IPS-20b (cell line): ENCODE results near the gene DISC1.
"Not testable (repeated sequence)": the region's sequence is repeated elsewhere in the genome, so short reads cannot be mapped to it uniquely, and the experiment has no call there.

Source experiments
- H3K27ac ChIP-seq: one replicate; pipeline ENCODE4 v1.5.1; 2013; ENCODE audit warnings: low read length
- H3K27me3 ChIP-seq: 2 replicates; pipeline ENCODE4 v1.6.1; 2013; ENCODE audit warnings: mild to moderate bottlenecking, low read length, inconsistent platforms; ENCODE audit not compliant: insufficient read depth
- H3K36me3 ChIP-seq: 2 replicates; pipeline ENCODE4 v1.6.1; 2013; ENCODE audit warnings: low read depth, mild to moderate bottlenecking, inconsistent platforms, low read length, moderate library complexity; ENCODE audit not compliant: insufficient read depth
- H3K4me1 ChIP-seq: 2 replicates; pipeline ENCODE4 v1.6.1; 2013; ENCODE audit warnings: mild to moderate bottlenecking, control low read depth, inconsistent platforms, low read length, moderate library complexity; ENCODE audit not compliant: insufficient read depth
- H3K4me3 ChIP-seq: 2 replicates; pipeline ENCODE4 v1.5.1; 2013; ENCODE audit warnings: mild to moderate bottlenecking, low read length, inconsistent platforms
- H3K9ac ChIP-seq: 2 replicates; pipeline ENCODE4 v1.6.1; 2013; ENCODE audit warnings: low read depth, mild to moderate bottlenecking, inconsistent platforms, low read length, moderate library complexity
- H3K9me3 ChIP-seq: 2 replicates; pipeline ENCODE4 v1.6.1; 2013; ENCODE audit warnings: mild to moderate bottlenecking, low read depth, low read length, inconsistent platforms; ENCODE audit not compliant: insufficient read depth

DISC1 gene

GRCh38 chr1:231954751-231955150, 328.2 kb downstream of the DISC1 start:
- no peaks in the 10 kb centered on the region for H3K27me3 ChIP-seq
- H3K4me1 ChIP-seq: peaks cover 8% of the 10 kb centered on the region; the same call in 1 of the 2 replicates
- no peak overlapping the region for H3K27ac ChIP-seq
- H3K4me3 ChIP-seq: no peak overlapping the region
- H3K9me3 ChIP-seq: no peaks in the 10 kb centered on the region
- H3K36me3 ChIP-seq: no peaks in the 10 kb centered on the region
- H3K9ac ChIP-seq: no peak overlapping the region

DNA sequence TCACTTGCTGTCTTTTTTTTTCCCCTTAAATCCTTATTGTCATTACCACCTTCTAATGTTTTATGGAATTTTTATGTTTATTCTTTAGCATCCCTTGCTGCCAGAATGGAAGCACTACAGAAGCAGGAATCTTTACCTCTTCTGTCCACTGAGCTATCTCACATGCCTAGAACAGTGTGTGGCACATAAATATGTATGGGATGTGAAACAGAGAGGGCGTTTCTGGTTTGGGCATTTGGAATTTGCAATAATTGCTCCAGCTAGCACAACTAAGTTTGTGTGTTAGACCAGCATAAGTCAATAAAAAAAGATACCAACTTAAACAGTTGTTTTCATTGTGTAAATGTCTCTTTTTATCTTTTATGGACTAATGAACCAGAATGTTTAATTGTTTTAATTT, 330.8 kb downstream of the DISC1 start:
- no peak overlapping the region for H3K27ac ChIP-seq
- no peaks in the 10 kb centered on the region for H3K36me3 ChIP-seq
- no peak overlapping the region for H3K4me3 ChIP-seq
- no peaks in the 10 kb centered on the region for H3K27me3 ChIP-seq
- no peak overlapping the region for H3K9ac ChIP-seq
- H3K4me1 ChIP-seq: no peaks in the 10 kb centered on the region
- no peaks in the 10 kb centered on the region for H3K9me3 ChIP-seq

DNA sequence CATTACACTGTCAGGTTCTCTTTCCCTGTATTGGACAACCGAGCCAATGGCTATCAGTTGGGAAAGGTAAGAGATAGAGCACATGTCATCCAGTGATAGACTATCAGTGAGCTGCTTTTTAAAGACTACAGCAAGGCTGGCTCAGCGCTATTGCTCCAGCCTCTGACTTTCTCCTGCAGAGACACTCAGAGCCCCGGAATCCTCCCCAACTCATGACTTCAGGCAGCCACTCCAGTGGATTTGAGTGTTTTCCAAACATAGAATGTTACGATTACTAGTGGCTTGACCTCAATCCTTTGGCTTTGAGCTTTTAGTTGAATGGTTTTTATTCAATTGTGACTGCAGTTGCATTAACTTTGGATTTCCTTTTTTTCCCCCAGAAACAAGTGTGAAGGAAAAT, 331.9 kb downstream of the DISC1 start:
- no peak overlapping the region for H3K4me3 ChIP-seq
- H3K27ac ChIP-seq: no peak overlapping the region
- no peaks in the 10 kb centered on the region for H3K9me3 ChIP-seq
- H3K4me1 ChIP-seq: no peaks in the 10 kb centered on the region
- no peaks in the 10 kb centered on the region for H3K36me3 ChIP-seq
- H3K27me3 ChIP-seq: no peaks in the 10 kb centered on the region
- H3K9ac ChIP-seq: no peak overlapping the region

- Histone ChIP-seq H3K9ac (no peak overlapping the region), H3K9me3 (no peaks in the 10 kb centered on the region), H3K36me3 (no peaks in the 10 kb centered on the region), H3K27ac (no peak overlapping the region), H3K27me3 (no peaks in the 10 kb centered on the region), H3K4me1 (no peaks in the 10 kb centered on the region), H3K4me3 (no peak overlapping the region)
These were observed 332.8 kb downstream of the DISC1 start for GRCh38 chr1:231959225-231959884.

DNA sequence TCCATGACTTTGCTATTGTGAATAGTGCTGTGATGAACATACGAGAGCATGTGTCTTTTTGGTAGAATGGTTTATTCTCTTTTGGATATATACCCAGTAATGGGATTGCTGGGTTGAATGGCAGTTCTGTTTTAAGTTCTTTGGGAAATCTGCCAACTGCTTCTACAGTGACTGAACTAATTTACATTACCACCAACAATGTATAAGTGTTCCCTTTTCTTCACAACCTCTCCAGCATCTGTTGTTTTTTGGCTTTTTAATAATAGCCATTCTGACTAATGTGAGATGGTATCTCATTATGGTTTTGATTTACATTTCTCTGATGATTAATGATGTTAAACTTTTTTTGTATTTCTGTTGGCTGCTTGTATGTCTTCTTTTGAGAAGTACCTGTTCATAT, 335.2 kb downstream of the DISC1 start:
- H3K4me1 ChIP-seq, H3K27ac ChIP-seq, H3K36me3 ChIP-seq, H3K9ac ChIP-seq, H3K4me3 ChIP-seq, H3K9me3 ChIP-seq, H3K27me3 ChIP-seq: not testable (repeated sequence)

DNA sequence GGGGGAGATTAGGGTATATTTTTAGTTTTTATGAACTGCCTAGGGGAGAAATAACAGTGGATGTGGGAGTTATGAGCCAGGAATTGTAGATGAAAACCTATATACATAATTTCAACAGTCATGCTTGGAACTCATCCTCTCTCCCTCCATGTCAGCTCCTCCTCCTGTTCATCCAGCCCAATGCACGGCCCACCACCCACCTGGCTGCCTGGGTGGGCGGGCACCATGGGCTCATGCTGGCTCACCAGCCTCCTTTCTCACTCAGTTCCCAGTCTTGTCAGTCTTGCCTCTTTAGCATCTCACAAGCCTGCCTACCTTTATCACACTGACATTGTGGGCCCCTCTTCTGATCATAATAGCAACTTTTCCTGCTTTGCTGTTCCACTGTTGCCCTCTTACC, 336.0 kb downstream of the DISC1 start:
- Histone ChIP-seq H3K9ac (no peak overlapping the region), H3K9me3 (no peaks in the 10 kb centered on the region)

GRCh38 chr1:231964241-231964640, 337.7 kb downstream of the DISC1 start:
- Histone ChIP-seq H3K9ac (no peak overlapping the region), H3K9me3 (no peaks in the 10 kb centered on the region), H3K27ac (no peak overlapping the region), H3K27me3 (no peaks in the 10 kb centered on the region), H3K36me3 (no peaks in the 10 kb centered on the region), H3K4me1 (no peaks in the 10 kb centered on the region), H3K4me3 (no peak overlapping the region)

More for the DNA sequence above, 336.0 kb downstream of the DISC1 start:
- no peak overlapping the region for H3K4me3 ChIP-seq
- H3K27ac ChIP-seq: no peak overlapping the region
- H3K4me1 ChIP-seq: no peaks in the 10 kb centered on the region
- no peaks in the 10 kb centered on the region for H3K27me3 ChIP-seq
- no peaks in the 10 kb centered on the region for H3K36me3 ChIP-seq

DNA sequence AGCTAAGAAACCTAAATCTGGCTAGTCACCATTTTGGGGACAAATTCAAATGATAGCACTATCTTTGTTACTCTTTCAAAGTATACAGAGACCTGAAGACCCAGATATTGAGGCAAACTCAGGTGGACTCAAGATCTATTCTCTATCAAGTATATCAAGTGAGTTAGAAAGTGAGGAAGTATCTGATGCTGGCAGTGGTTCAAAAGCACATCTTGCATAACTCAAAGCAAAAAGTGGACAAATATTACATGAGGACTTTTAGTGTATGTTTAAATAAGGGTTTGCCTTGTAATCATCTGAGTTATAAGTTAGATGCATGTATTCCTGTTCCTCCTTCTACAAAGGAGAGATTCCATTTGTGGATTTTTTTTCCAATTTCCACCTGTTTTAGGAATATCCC, 338.4 kb downstream of the DISC1 start:
- H3K4me1 ChIP-seq: no peaks in the 10 kb centered on the region
- no peaks in the 10 kb centered on the region for H3K27me3 ChIP-seq
- no peak overlapping the region for H3K4me3 ChIP-seq
- H3K9ac ChIP-seq: no peak overlapping the region
- H3K36me3 ChIP-seq: no peaks in the 10 kb centered on the region
- no peaks in the 10 kb centered on the region for H3K9me3 ChIP-seq
- no peak overlapping the region for H3K27ac ChIP-seq

- Histone ChIP-seq H3K27ac (no peak overlapping the region), H3K9ac (no peak overlapping the region), H3K36me3 (no peaks in the 10 kb centered on the region), H3K4me3 (no peak overlapping the region), H3K27me3 (no peaks in the 10 kb centered on the region), H3K4me1 (no peaks in the 10 kb centered on the region), H3K9me3 (no peaks in the 10 kb centered on the region)
These were observed 339.0 kb downstream of the DISC1 start for GRCh38 chr1:231965615-231966014.

DNA sequence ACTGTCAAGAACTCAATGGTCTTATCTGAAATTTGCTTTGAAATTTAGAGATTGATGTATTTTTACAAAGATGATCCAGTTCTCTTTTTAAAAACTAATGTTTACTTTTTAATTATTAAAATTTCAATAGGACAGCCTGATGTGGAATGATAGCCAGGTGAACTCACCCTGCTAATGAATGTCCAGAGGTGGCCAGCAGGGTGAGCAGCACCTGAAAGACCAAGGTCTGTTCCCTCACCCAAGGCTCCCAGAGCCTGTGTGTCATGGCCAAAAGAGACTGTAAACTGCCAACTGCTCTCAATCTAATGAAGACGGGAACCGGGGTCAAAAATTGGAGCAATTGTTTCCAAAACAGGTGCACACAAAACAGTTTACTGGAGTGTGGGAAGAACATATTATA, 340.4 kb downstream of the DISC1 start:
- Histone ChIP-seq H3K36me3 (no peaks in the 10 kb centered on the region), H3K4me3 (no peak overlapping the region), H3K4me1 (no peaks in the 10 kb centered on the region), H3K9me3 (no peaks in the 10 kb centered on the region), H3K9ac (no peak overlapping the region), H3K27ac (no peak overlapping the region), H3K27me3 (no peaks in the 10 kb centered on the region)

DNA sequence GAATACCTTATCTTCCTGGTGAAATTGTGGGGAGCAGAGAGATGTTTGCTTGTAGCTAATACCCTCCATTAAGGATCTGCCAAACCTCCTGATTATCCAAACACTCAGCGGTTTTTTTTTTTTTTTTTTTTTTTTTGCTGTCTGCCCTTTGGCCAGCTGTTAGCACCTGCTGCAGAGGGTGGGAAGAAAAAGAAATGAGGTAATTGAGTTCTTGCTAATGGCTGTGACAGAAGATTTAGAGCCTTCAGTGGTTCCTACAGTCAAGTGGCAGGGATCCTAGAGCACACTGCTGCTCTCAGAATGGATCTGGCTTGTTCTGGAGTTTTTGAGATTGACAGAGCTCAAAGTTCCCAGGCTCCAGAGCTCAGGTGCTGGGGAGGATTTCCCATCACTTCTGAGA, 342.5 kb downstream of the DISC1 start:
- no peaks in the 10 kb centered on the region for H3K27me3 ChIP-seq
- H3K9ac ChIP-seq: no peak overlapping the region
- H3K36me3 ChIP-seq: no peaks in the 10 kb centered on the region
- H3K27ac ChIP-seq: no peak overlapping the region
- no peaks in the 10 kb centered on the region for H3K9me3 ChIP-seq
- no peaks in the 10 kb centered on the region for H3K4me1 ChIP-seq
- H3K4me3 ChIP-seq: no peak overlapping the region

- H3K36me3 ChIP-seq: not testable (repeated sequence)
These were observed 343.2 kb downstream of the DISC1 start for GRCh38 chr1:231969761-231970160.

More at GRCh38 chr1:231969761-231970160, 343.2 kb downstream of the DISC1 start:
- not testable (repeated sequence) for H3K27ac ChIP-seq, H3K27me3 ChIP-seq, H3K9me3 ChIP-seq, H3K4me3 ChIP-seq, H3K9ac ChIP-seq, H3K4me1 ChIP-seq
